Activated CD8-positive, alpha-beta memory T cell treated with anti-CD3 and anti-CD28 coated beads for 48 hours (primary cell): ENCODE results near the gene SMAD6.

Experiments used
- DNase-seq, 3 experiments: peaks; one replicate each; pipeline ENCODE4 v3.0.0-alpha.2; 2020; ENCODE audit warnings: low read depth in 2 of 3, low spot score in 2 of 3

Gene SMAD6

DNA sequence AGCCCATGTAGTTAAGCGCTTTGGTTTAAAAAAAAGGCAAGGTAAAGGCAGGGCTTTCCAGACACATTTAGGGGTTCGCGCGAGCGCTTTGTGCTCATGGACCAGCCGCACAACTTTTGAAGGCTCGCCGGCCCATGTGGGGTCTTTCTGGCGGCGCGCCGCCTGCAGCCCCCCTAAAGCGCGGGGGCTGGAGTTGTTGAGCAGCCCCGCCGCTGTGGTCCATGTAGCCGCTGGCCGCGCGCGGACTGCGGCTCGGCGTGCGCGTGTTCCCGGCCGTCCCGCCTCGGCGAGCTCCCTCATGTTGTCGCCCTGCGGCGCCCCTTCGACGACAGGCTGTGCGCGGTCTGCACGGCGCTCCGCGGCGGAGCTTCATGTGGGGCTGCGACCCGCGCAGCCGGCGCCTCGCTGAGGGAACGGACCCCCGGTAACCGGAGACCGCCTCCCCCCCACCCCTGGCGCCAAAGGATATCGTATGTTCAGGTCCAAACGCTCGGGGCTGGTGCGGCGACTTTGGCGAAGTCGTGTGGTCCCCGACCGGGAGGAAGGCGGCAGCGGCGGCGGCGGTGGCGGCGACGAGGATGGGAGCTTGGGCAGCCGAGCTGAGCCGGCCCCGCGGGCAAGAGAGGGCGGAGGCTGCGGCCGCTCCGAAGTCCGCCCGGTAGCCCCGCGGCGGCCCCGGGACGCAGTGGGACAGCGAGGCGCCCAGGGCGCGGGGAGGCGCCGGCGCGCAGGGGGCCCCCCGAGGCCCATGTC lies 927 bp downstream of the SMAD6 start:
- DNase-seq: no peak

- DNase-seq: no peak
Measured at GRCh38 chr15:66703540-66703941, 1.5 kb downstream of the SMAD6 start.

- DNase-seq: no peak
Measured at GRCh38 chr15:66704019-66704802, 2.2 kb downstream of the SMAD6 start.

GRCh38 chr15:66704803-66705153 lies 2.7 kb downstream of the SMAD6 start:
- no peak for DNase-seq

- DNase-seq: no peak
Measured at GRCh38 chr15:66705277-66706146, 3.5 kb downstream of the SMAD6 start.

DNA sequence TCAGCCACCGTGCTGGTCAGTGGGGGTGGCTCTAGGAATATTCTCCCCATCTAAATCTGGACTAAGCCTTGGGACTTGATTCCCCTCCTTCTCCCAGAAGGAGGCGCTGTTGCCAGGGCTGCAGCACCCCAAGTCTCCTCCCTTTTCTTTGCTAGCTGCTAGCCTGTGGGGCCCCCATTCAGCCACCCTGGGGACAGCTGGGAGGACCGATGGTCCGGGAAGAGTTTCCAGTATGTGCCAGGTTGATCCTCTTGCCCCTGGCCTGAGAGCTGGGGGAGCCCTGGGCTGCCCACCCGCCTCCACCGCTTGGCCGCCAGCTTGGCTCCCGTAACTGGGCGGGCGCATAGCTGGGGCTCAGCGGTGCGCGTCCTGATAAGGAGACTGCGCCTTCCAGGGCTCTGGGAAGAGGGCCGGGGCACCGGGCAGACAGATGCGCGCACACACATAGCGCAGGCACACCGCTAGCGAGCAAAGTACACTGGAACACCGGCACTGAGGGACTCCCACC lies 4.2 kb downstream of the SMAD6 start:
- no peak for DNase-seq

DNA sequence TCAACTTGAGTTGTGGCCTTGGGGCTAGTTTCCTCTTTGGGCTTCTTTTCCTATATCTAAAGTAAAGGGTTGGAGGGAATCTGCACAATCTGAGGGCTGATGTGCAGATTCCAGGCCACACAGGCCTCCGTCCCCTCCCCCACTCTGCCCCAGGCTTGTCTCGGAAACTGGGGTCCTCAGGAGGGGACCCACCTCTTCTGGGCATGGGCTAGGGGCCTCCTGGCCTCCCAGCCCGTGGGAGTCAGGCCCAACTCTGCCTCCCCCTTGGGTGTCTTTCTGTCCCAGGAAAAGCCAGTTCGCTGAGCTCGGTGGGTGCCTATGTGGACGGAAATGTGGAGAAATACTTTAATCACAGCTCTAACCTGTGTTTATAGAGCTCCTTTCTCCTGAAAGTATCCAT lies 4.8 kb downstream of the SMAD6 start:
- DNase-seq: no peak

DNA sequence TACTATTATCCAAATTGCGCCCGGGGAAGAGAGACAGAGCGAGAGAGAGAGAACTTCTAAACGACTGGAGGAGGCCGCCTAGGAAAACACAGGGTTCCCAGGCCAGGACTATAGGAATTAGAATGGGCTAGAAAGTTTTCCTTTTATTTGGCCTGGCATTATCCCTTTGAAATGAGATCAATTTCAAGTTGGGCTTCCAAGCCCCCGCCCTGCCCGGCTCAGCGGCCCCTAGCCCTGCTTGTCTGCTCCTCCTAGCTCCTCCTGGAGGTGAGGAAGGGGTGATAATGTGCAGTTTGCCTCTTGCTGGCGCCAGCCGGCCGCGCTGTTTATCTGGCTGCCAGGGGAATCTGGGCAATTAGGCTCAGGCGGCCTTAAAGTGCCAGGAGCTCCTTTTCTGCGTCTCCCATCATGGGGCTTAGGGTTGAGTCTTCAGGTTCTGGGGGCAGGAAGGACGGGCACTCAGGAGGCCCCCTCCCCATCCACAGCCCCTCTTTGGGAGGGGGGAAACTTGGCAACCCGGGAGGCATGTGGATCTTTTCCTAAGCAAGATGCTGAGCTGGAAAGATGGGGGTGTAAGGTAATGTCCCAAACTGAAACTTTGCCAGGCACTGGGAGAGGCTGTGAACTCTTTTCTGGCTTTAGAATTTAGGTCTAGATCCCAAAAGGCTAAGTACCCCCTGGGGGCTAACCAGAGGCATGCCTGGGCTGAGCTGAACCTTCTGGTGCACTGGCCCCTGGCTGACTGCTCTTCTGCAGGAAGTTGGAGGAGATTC lies 5.5 kb downstream of the SMAD6 start:
- no peak for DNase-seq

GRCh38 chr15:66708389-66708788 lies 6.4 kb downstream of the SMAD6 start:
- DNase-seq: no peak

DNA sequence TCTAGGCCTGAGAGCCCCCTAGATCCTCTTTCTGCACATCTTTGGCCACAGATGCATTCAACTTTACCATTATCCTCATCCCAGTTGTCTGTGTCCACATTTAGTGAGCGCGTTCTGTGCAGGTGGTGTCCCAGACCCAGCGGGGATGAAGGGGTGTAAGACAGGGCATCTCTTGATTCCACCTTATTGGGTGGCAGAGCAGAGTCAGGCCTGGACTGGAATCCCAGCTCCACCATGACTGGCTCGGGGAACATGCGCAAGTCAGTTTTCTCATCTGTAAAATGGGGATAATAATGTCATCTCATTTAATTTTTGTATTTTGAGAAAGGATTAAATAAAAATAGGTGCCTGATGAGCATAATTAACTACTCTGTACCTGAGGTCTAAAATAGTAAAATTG lies 7.8 kb downstream of the SMAD6 start:
- no peak for DNase-seq

GRCh38 chr15:66711260-66711659 lies 9.2 kb downstream of the SMAD6 start:
- DNase-seq: no peak

- DNase-seq: no peak
Measured at GRCh38 chr15:66711862-66712261, 9.8 kb downstream of the SMAD6 start.

DNA sequence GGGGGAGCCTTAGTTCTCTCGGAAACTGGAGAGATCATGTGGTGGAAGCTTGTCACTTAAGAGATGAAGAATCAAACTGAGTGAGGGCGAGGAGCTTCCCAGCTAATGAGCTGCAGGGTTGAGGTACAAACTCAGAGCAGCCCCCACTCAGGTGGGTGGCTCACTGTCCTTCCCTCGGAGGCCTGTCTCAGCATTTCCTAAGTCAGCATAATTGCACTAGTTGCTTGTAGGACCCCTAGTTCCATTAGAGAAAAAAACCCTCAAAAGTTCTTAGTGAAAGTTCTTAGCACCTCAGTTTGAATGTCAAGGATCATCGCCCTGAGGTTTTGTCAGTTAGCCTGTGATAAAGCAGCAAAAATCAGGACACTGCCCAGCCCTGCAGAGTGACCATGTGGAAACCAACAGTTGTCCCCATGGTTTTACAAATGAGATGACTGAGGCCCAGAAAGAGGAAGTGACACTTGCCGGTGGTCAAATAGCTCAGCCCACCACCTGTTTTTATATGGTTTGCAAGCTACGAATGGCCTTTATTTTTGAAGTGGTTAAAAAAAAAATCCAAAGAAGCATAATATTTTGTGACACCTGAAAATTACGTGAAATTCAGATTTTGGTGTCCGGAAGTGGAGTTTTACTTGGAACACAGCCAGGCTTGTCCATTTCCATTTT lies 11.9 kb downstream of the SMAD6 start:
- DNase-seq: no peak

DNA sequence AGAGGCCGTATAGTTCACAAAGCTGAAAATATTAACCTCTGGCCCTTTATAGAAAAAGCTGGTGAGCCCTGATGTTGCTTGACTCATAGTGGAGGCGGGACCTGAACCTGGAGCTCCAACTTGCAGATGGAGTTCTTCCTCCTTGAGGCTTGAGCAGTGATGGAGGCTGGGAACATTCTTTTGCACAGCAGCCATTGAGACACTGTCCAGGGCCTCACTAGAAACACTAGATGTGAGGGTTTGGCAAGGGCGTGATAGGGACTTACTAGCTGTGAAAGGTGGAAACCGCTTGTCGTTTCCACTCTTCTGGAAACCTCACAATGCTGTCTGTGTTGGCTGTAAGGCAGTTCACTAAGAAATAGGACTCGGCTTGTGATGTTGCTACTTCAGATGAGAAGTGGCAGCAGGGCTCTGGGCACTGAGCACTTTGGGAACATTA lies 12.5 kb downstream of the SMAD6 start:
- DNase-seq: no peak

GRCh38 chr15:66715181-66715624 lies 13.2 kb downstream of the SMAD6 start:
- no peak for DNase-seq

DNA sequence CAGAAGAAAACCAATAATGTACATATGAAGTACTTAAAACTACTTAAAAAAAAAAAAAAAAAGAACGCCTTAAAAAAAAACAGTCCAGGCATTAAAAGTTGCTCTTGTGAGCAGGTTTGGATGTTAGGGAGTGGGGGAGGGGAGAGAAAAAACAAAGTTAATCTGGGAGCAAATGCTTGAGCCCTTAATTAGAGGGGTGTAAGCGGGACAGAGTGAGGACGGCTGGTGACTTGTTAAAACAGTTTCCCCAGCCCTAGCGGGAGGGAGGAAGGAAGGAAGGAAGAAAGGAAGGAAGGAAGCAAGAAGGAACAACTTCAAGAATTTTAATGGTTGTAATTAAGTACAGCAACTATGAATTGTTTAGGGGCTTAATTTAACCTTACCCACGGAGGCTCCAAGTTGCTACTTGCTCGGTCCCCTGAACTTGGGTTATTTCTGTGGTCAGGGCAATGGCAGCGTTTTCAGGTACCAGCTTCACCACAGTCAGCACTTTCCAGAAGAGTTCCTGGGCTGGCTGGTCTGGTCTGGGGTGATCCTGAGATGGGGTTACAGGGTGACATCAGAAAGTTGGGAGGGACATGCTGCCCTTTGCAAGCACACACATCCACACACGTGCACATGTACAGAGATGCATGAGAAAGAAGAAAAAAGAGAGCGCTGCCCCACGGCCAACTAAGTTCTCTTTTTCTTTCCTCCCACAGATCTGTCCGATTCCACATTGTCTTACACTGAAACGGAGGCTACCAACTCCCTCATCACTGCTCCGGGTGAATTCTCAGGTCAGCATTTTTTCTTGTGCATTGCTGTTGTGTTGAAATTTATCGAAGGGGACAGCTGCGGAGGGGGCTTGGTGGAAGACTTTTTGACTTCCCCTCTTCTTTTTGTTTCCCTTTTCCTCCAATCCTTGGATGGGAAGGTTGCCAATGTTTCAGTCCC lies 14.0 kb downstream of the SMAD6 start:
- no peak for DNase-seq

GRCh38 chr15:66716656-66717020 lies 14.6 kb downstream of the SMAD6 start:
- DNase-seq: no peak

DNA sequence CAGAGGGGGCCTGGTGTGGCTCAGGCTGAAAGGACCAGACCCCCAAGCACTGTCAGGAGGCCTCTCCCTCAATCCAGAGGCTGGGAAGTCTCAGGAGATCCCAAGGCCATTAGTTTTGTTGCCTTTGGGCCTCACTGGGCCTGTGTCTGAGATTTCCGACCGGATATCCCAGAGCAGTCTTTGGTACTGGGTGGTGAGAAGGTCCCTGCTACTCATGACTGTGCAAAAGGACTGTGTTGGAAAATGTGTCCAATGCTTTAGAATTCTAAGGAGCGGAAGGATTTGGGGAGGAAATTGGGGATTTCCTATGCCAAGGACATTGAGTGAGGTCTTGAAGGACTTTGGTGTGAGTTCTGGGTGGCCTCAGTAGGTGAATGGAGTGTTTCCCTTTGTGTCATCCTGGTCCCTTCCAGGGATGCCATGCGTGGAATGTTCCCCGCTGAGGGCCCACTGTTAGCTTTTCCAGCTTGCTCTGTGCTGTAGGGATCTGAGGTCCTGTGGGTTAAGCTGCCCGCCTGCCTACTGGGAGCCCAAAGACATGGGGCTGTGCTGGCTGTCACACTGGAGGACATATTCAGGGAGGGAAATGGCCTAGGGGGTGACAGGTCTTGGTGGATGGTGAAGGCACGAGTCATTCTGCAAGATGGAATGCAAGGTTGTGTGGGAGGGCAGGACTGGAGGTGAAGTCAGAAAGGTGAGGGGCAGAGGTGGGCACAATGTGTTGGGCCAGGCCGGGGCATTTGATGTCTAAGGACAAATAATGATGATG lies 16.4 kb downstream of the SMAD6 start:
- DNase-seq: no peak
